ENCODE results near the gene TTC28. TPM values are rescaled to one million over a fixed set of nuclear protein-coding genes. Genes with fewer than 3 reads are reported as not detected.

The TTC28 gene
- total RNA-seq, 1 donor from 2014 or later, result 7.9 TPM

- CTCF ChIA-PET, result no interaction called here
Observed at GRCh38 chr22:28449041-28449440, 230.6 kb downstream of the TTC28 start.

GRCh38 chr22:28448625-28449024 is 231.0 kb downstream of the TTC28 start:
- Mint-ChIP-seq H3K9me3 (peaks cover 3% of the 10 kb centered on the region), H3K4me3 (no peak overlapping the region), H3K27ac (no peak overlapping the region), H3K27me3 (peaks cover 10% of the 10 kb centered on the region), H3K4me1 (peaks cover under 1% of the 10 kb centered on the region), H3K36me3 (ENCODE audit: low read depth) (no peaks in the 10 kb centered on the region)
- no peak for ATAC-seq (ENCODE audit: low read depth)
- POLR2A ChIA-PET, result no interaction called here
- no peak for DNase-seq
- intact Hi-C loops (cut with micrococcal nuclease), result loop anchor here (10.0 kb wide), 2 partner anchors 394 to 564 kb away; no protein-coding TSS in a partner anchor
- TF ChIP-seq CTCF (IDR thresholded peaks at IDR 0.05), result no peak
- CTCF ChIA-PET, result no interaction called here

More at GRCh38 chr22:28449041-28449440, 230.6 kb downstream of the TTC28 start:
- no peaks in the 10 kb centered on the region for H3K4me1 Mint-ChIP-seq
- H3K4me3 Mint-ChIP-seq, result no peak overlapping the region
- H3K36me3 Mint-ChIP-seq (ENCODE audit: low read depth), result no peaks in the 10 kb centered on the region
- DNase-seq (no peak), ATAC-seq (ENCODE audit: low read depth) (no peak)
- POLR2A ChIA-PET, result no interaction called here
- intact Hi-C loops (cut with micrococcal nuclease), result loop anchor here (10.0 kb wide), 2 partner anchors 394 to 564 kb away; no protein-coding TSS in a partner anchor
- TF ChIP-seq CTCF (IDR thresholded peaks at IDR 0.05), result no peak
- H3K27me3 Mint-ChIP-seq, result peaks cover 9% of the 10 kb centered on the region
- peaks cover 3% of the 10 kb centered on the region for H3K9me3 Mint-ChIP-seq
- H3K27ac Mint-ChIP-seq, result no peak overlapping the region

GRCh38 chr22:28444659-28445058 is 235.0 kb downstream of the TTC28 start:
- DNase-seq, result no peak
- peaks cover 20% of the 10 kb centered on the region for H3K4me1 Mint-ChIP-seq
- H3K4me3 Mint-ChIP-seq, result no peak overlapping the region
- peaks cover 27% of the 10 kb centered on the region for H3K27me3 Mint-ChIP-seq
- CTCF ChIA-PET, result interaction anchor here (0.8 kb wide), 1 partner anchor 25 kb away, joined by 3 read pairs; no protein-coding TSS in a partner anchor
- no peaks in the 10 kb centered on the region for H3K36me3 Mint-ChIP-seq (ENCODE audit: low read depth)
- POLR2A ChIA-PET, result interaction anchor here (0.5 kb wide), 1 partner anchor 23 kb away, joined by 5 read pairs; no protein-coding TSS in a partner anchor
- no peak for TF ChIP-seq CTCF (IDR thresholded peaks at IDR 0.05)
- intact Hi-C loops (cut with micrococcal nuclease), result loop anchor here (10.0 kb wide), 2 partner anchors 390 to 560 kb away; no protein-coding TSS in a partner anchor
- no peak overlapping the region for H3K27ac Mint-ChIP-seq
- ATAC-seq (ENCODE audit: low read depth), result no peak
- H3K9me3 Mint-ChIP-seq, result no peaks in the 10 kb centered on the region

- peak overlapping the region; percentile 60 for H3K4me3 Mint-ChIP-seq
- no peak overlapping the region for H3K27ac Mint-ChIP-seq
- ATAC-seq (ENCODE audit: low read depth) (no peak), DNase-seq (no peak)
- TF ChIP-seq CTCF (IDR thresholded peaks at IDR 0.05), result no peak
- peaks cover 29% of the 10 kb centered on the region for H3K27me3 Mint-ChIP-seq
- no peaks in the 10 kb centered on the region for H3K9me3 Mint-ChIP-seq
- ChIA-PET CTCF (no interaction called here), POLR2A (no interaction called here)
- H3K36me3 Mint-ChIP-seq (ENCODE audit: low read depth), result no peaks in the 10 kb centered on the region
- intact Hi-C loops (cut with micrococcal nuclease), result loop anchor here (10.0 kb wide), 2 partner anchors 389 to 559 kb away; no protein-coding TSS in a partner anchor
- peaks cover 20% of the 10 kb centered on the region for H3K4me1 Mint-ChIP-seq
Observed at GRCh38 chr22:28443526-28443876, 236.1 kb downstream of the TTC28 start.

- no peak for TF ChIP-seq CTCF (IDR thresholded peaks at IDR 0.05)
- Mint-ChIP-seq H3K4me1 (peaks cover 20% of the 10 kb centered on the region), H3K9me3 (no peaks in the 10 kb centered on the region), H3K27me3 (peaks cover 29% of the 10 kb centered on the region), H3K27ac (no peak overlapping the region), H3K4me3 (peak overlapping the region; percentile 67), H3K36me3 (ENCODE audit: low read depth) (no peaks in the 10 kb centered on the region)
- ChIA-PET CTCF (interaction anchor here (0.9 to 1.6 kb wide), 3 partner anchors 11 to 423 kb away, joined by 3 to 8 read pairs (median 3); no protein-coding TSS in a partner anchor), POLR2A (no interaction called here)
- peak; percentile 14 for ATAC-seq (ENCODE audit: low read depth)
- intact Hi-C loops (cut with micrococcal nuclease), result loop anchor here (10.0 kb wide), 2 partner anchors 388 to 558 kb away; no protein-coding TSS in a partner anchor
- DNase-seq, result no peak
Observed at GRCh38 chr22:28442711-28443525, 236.7 kb downstream of the TTC28 start.
